ENCODE data around the gene SMG6.

The SMG6 gene

GRCh38 chr17:2043785-2044184 lies 259.8 kb downstream of the SMG6 start:
- no peaks in the 10 kb centered on the region for H3K4me1 ChIP-seq (ENCODE audit: insufficient read depth, low read length)
- H3K27ac ChIP-seq (ENCODE audit: low read depth, low read length), result no peak overlapping the region
- peaks cover 16% of the 10 kb centered on the region for H3K27me3 ChIP-seq (ENCODE audit: insufficient read depth, low read length)
- peaks cover 11% of the 10 kb centered on the region for H3K36me3 ChIP-seq (ENCODE audit: insufficient read depth, low read length)
- no peak overlapping the region for H3K9ac ChIP-seq (ENCODE audit: low read depth, low read length)
- no peaks in the 10 kb centered on the region for H3K9me3 ChIP-seq (ENCODE audit: insufficient read depth, low read depth, low read length)
- H3K4me3 ChIP-seq (ENCODE audit: low read length), result no peak overlapping the region
- WGBS, result 90% methylated on average over 6 of the region's 6 CpGs

GRCh38 chr17:2042933-2043332 lies 260.7 kb downstream of the SMG6 start:
- Histone ChIP-seq H3K4me3 (ENCODE audit: low read length) (peak overlapping the region; percentile 80), H3K27me3 (ENCODE audit: insufficient read depth, low read length) (peaks cover 8% of the 10 kb centered on the region), H3K9ac (ENCODE audit: low read depth, low read length) (no peak overlapping the region), H3K9me3 (ENCODE audit: insufficient read depth, low read depth, low read length) (no peaks in the 10 kb centered on the region), H3K36me3 (ENCODE audit: insufficient read depth, low read length) (peaks cover 11% of the 10 kb centered on the region), H3K4me1 (ENCODE audit: insufficient read depth, low read length) (no peaks in the 10 kb centered on the region), H3K27ac (ENCODE audit: low read depth, low read length) (no peak overlapping the region)
- 89% methylated on average over 5 of the region's 5 CpGs for WGBS

GRCh38 chr17:2042390-2042847 lies 261.2 kb downstream of the SMG6 start:
- Histone ChIP-seq H3K4me1 (ENCODE audit: insufficient read depth, low read length) (no peaks in the 10 kb centered on the region), H3K9ac (ENCODE audit: low read depth, low read length) (peak overlapping the region; percentile 83), H3K9me3 (ENCODE audit: insufficient read depth, low read depth, low read length) (no peaks in the 10 kb centered on the region), H3K27me3 (ENCODE audit: insufficient read depth, low read length) (peaks cover 2% of the 10 kb centered on the region; the same call in 1 of the 2 replicates), H3K4me3 (ENCODE audit: low read length) (peak overlapping the region; percentile 80), H3K27ac (ENCODE audit: low read depth, low read length) (no peak overlapping the region), H3K36me3 (ENCODE audit: insufficient read depth, low read length) (peaks cover 11% of the 10 kb centered on the region)
- WGBS, result 33% methylated on average over 17 of the region's 17 CpGs

GRCh38 chr17:2041561-2042389 lies 261.8 kb downstream of the SMG6 start, which contains the start of gene OVCA2:
TSS of gene OVCA2 (plus strand) at chr17:2042022. CDS start at chr17:2042048, 26 bp downstream.
- under 1% methylated on average over 93 of the region's 93 CpGs for WGBS
- no peaks in the 10 kb centered on the region for H3K4me1 ChIP-seq (ENCODE audit: insufficient read depth, low read length)
- peak within 1 kb of the TSS; percentile 83 for H3K9ac ChIP-seq (ENCODE audit: low read depth, low read length)
- H3K27me3 ChIP-seq (ENCODE audit: insufficient read depth, low read length), result no peaks in the 10 kb centered on the region; the same call in 1 of the 2 replicates
- H3K27ac ChIP-seq (ENCODE audit: low read depth, low read length), result peak within 1 kb of the TSS; percentile 77
- no peaks in the 10 kb centered on the region for H3K9me3 ChIP-seq (ENCODE audit: insufficient read depth, low read depth, low read length)
- H3K36me3 ChIP-seq (ENCODE audit: insufficient read depth, low read length), result peaks cover 11% of the 10 kb centered on the region
- peak within 1 kb of the TSS; percentile 80 for H3K4me3 ChIP-seq (ENCODE audit: low read length)

- 60% methylated on average over 16 of the region's 16 CpGs for WGBS
- no peak overlapping the region for H3K27ac ChIP-seq (ENCODE audit: low read depth, low read length)
- no peaks in the 10 kb centered on the region for H3K9me3 ChIP-seq (ENCODE audit: insufficient read depth, low read depth, low read length)
- peak overlapping the region; percentile 80 for H3K4me3 ChIP-seq (ENCODE audit: low read length)
- no peaks in the 10 kb centered on the region for H3K4me1 ChIP-seq (ENCODE audit: insufficient read depth, low read length)
- peaks cover 11% of the 10 kb centered on the region for H3K36me3 ChIP-seq (ENCODE audit: insufficient read depth, low read length)
- H3K27me3 ChIP-seq (ENCODE audit: insufficient read depth, low read length), result no peaks in the 10 kb centered on the region
- 0 out of 2 replicates have a peak overlapping the region, but pooled peaks have one; percentile 51 for H3K9ac ChIP-seq (ENCODE audit: low read depth, low read length)
Observed at GRCh38 chr17:2040942-2041560, 262.5 kb downstream of the SMG6 start.

GRCh38 chr17:2040219-2040827 lies 263.3 kb downstream of the SMG6 start:
- Histone ChIP-seq H3K4me1 (ENCODE audit: insufficient read depth, low read length) (no peaks in the 10 kb centered on the region), H3K9me3 (ENCODE audit: insufficient read depth, low read depth, low read length) (no peaks in the 10 kb centered on the region), H3K27me3 (ENCODE audit: insufficient read depth, low read length) (no peaks in the 10 kb centered on the region), H3K27ac (ENCODE audit: low read depth, low read length) (no peak overlapping the region), H3K4me3 (ENCODE audit: low read length) (no peak overlapping the region), H3K9ac (ENCODE audit: low read depth, low read length) (no peak overlapping the region), H3K36me3 (ENCODE audit: insufficient read depth, low read length) (peaks cover 11% of the 10 kb centered on the region)
- 90% methylated on average over 7 of the region's 7 CpGs for WGBS

- H3K4me1 ChIP-seq (ENCODE audit: insufficient read depth, low read length), result no peaks in the 10 kb centered on the region
- H3K36me3 ChIP-seq (ENCODE audit: insufficient read depth, low read length), result no peaks in the 10 kb centered on the region; the same call in 1 of the 2 replicates
- H3K27ac ChIP-seq (ENCODE audit: low read depth, low read length), result no peak overlapping the region
- H3K4me3 ChIP-seq (ENCODE audit: low read length), result no peak overlapping the region
- H3K9me3 ChIP-seq (ENCODE audit: insufficient read depth, low read depth, low read length), result no peaks in the 10 kb centered on the region
- H3K9ac ChIP-seq (ENCODE audit: low read depth, low read length), result no peak overlapping the region
- H3K27me3 ChIP-seq (ENCODE audit: insufficient read depth, low read length), result no peaks in the 10 kb centered on the region
- 95% methylated on average over 10 of the region's 10 CpGs for WGBS
Observed at GRCh38 chr17:2037155-2037554, 266.4 kb downstream of the SMG6 start.

- Histone ChIP-seq H3K4me3 (ENCODE audit: low read length) (no peak overlapping the region), H3K4me1 (ENCODE audit: insufficient read depth, low read length) (peaks cover 2% of the 10 kb centered on the region; the same call in 1 of the 2 replicates), H3K9ac (ENCODE audit: low read depth, low read length) (no peak overlapping the region), H3K9me3 (ENCODE audit: insufficient read depth, low read depth, low read length) (no peaks in the 10 kb centered on the region), H3K36me3 (ENCODE audit: insufficient read depth, low read length) (no peaks in the 10 kb centered on the region; the same call in 1 of the 2 replicates), H3K27me3 (ENCODE audit: insufficient read depth, low read length) (no peaks in the 10 kb centered on the region), H3K27ac (ENCODE audit: low read depth, low read length) (no peak overlapping the region)
- 92% methylated on average over 29 of the region's 29 CpGs for WGBS
Observed at GRCh38 chr17:2035541-2036488, 267.8 kb downstream of the SMG6 start.

- Histone ChIP-seq H3K4me3 (ENCODE audit: low read length) (no peak overlapping the region), H3K36me3 (ENCODE audit: insufficient read depth, low read length) (no peaks in the 10 kb centered on the region; the same call in 1 of the 2 replicates), H3K27me3 (ENCODE audit: insufficient read depth, low read length) (no peaks in the 10 kb centered on the region), H3K27ac (ENCODE audit: low read depth, low read length) (no peak overlapping the region), H3K9me3 (ENCODE audit: insufficient read depth, low read depth, low read length) (no peaks in the 10 kb centered on the region), H3K9ac (ENCODE audit: low read depth, low read length) (no peak overlapping the region), H3K4me1 (ENCODE audit: insufficient read depth, low read length) (peaks cover 4% of the 10 kb centered on the region; the same call in 1 of the 2 replicates)
- 63% methylated on average over 6 of the region's 9 CpGs for WGBS
Observed at GRCh38 chr17:2034806-2035540, 268.6 kb downstream of the SMG6 start.

GRCh38 chr17:2034157-2034556 lies 269.4 kb downstream of the SMG6 start:
- H3K9ac ChIP-seq (ENCODE audit: low read depth, low read length), result no peak overlapping the region
- no peaks in the 10 kb centered on the region; the same call in 1 of the 2 replicates for H3K36me3 ChIP-seq (ENCODE audit: insufficient read depth, low read length)
- no peak overlapping the region for H3K27ac ChIP-seq (ENCODE audit: low read depth, low read length)

More at GRCh38 chr17:2034157-2034556, 269.4 kb downstream of the SMG6 start:
- Histone ChIP-seq H3K4me1 (ENCODE audit: insufficient read depth, low read length) (peaks cover 8% of the 10 kb centered on the region), H3K4me3 (ENCODE audit: low read length) (no peak overlapping the region), H3K9me3 (ENCODE audit: insufficient read depth, low read depth, low read length) (no peaks in the 10 kb centered on the region), H3K27me3 (ENCODE audit: insufficient read depth, low read length) (peaks cover 7% of the 10 kb centered on the region)
- WGBS, result 66% methylated on average over 5 of the region's 7 CpGs

Measured in HUES64 (cell line).